Activated naive CD8-positive, alpha-beta T cell treated with anti-CD3 and anti-CD28 coated beads, Interleukin-2, amount 50 U/mL, for 24 hours (primary cell): ENCODE data around the gene ZNF521.

Source experiments
- ATAC-seq: fragments of 150-1000 bp; cut with Tn5 transposase; one replicate; pipeline ENCODE4 v1.10.0; 2021
- DNase-seq: peaks from one replicate; pipeline ENCODE4 v3.0.0; 2021
- H3K27ac Mint-ChIP-seq: one replicate; pipeline ENCODE4 v1.8.0; 2021; ENCODE audit warnings: mild to moderate bottlenecking, mixed read lengths
- H3K27me3 Mint-ChIP-seq: one replicate; pipeline ENCODE4 v1.8.0; 2021; ENCODE audit warnings: mixed read lengths
- H3K36me3 Mint-ChIP-seq: one replicate; pipeline ENCODE4 v1.8.0; 2021; ENCODE audit warnings: low read depth, mixed read lengths
- H3K4me1 Mint-ChIP-seq: one replicate; pipeline ENCODE4 v1.8.0; 2021; ENCODE audit warnings: mixed read lengths
- H3K4me3 Mint-ChIP-seq: one replicate; pipeline ENCODE4 v1.8.0; 2021; ENCODE audit warnings: mild to moderate bottlenecking, moderate library complexity, mixed read lengths
- H3K9me3 Mint-ChIP-seq: one replicate; pipeline ENCODE4 v1.8.0; 2021; ENCODE audit warnings: mixed read lengths

Gene ZNF521

DNA sequence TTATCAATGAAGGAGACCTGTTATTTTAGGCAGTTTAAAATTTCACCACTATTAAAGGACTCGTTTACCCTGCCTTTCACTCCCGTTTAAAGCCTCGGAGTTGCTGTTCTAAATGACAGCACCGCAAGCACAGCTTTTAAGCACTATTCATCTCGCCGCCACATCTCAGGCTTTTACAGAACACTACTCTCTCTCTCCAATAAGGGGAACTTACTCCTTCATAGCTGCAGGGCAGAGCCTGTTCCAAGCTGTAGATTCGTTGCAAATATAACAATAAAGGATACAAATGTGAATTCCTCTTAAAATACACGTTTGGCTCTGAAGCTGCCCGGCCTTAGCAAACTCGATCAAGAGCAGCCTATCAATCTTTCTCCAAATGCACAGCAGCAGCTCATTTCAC, 271.8 kb downstream of the ZNF521 start:
- Mint-ChIP-seq H3K27ac (no peak overlapping the region), H3K27me3 (no peaks in the 10 kb centered on the region), H3K4me1 (no peaks in the 10 kb centered on the region), H3K9me3 (peaks cover 3% of the 10 kb centered on the region), H3K36me3 (no peaks in the 10 kb centered on the region), H3K4me3 (no peak overlapping the region)
- DNase-seq: no peak
- no peak for ATAC-seq

DNA sequence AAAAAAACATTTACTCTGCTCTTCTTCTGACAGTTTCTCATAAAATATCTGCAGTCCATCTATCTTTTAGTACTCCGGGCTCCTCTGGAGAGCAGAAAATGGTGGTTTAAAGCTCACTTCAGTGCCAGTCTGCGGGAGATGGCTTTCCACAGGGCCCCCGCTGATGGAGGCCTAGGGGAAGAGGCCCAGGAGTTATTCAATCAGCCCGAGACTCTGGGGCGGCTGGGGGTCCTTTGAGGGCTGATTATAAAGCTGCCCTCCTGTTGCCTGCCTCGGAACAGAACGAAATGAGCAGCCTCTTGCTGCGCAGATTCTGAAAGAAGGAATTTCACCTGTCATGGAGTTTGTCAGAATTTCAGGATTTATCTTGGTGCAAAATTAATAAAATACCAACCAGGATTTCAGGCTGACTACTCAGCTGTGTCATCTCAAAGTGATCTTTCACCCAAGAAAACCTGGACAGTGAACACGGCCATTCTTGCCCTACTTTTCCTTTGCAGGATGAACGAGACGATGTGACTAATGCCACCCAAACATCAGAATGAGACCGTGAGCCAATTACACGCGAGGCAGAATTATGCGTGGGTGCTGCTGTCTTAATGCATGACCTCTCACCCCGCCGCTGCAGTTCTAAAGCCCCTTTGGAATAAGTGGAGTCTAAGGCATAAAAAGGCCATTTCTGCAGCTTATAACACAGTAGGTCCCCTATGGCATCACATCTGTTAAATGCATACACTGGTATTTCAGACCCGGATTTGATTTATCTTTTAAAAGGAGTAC, 273.8 kb downstream of the ZNF521 start:
- ATAC-seq: no peak
- Mint-ChIP-seq H3K4me1 (no peaks in the 10 kb centered on the region), H3K9me3 (peaks cover 3% of the 10 kb centered on the region), H3K27me3 (no peaks in the 10 kb centered on the region), H3K4me3 (no peak overlapping the region), H3K27ac (no peak overlapping the region), H3K36me3 (no peaks in the 10 kb centered on the region)
- DNase-seq: no peak

DNA sequence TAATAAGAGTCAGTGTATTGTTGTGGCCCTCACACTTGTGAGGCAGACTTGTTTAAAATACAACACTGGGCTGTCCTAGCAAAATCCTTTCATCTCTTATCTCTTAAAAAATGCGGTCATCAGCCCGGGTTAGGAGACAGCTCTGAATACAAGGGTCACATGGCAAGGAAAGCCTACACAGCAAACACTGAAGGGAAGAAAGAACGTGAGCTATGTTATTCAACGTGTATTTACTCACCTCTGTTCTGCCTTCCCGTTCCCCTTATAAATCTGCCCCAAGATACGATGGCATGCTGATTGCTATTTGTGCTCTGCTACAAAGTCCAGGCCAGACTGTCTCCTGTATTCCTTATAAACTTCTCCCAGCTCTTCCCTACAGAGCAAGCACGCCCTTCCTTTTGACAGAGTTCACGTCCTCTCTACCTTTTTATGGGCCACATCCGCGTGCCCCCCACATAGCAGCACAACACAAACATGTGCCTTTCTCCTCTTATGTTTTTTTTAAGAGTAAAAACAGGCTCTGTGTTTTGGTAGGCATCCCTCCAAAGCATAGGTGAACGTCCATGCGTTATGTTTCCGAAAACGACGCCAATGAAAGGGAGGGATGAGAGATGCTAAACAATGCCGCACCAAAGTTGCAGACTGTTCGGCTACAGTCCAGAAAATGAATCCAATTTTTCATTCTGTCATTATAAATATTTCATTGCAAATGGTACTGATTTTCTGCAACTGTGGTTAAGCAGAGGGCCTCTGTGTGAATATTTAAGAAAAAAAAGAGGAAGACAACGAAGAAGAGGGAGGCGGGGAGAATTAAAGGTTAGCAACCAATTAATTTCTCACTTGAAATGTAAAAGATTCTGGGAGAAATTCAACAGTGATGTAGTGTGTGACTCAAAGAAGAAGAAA, 274.7 kb downstream of the ZNF521 start:
- peaks cover 3% of the 10 kb centered on the region for H3K9me3 Mint-ChIP-seq
- DNase-seq: no peak
- no peak overlapping the region for H3K27ac Mint-ChIP-seq

DNA sequence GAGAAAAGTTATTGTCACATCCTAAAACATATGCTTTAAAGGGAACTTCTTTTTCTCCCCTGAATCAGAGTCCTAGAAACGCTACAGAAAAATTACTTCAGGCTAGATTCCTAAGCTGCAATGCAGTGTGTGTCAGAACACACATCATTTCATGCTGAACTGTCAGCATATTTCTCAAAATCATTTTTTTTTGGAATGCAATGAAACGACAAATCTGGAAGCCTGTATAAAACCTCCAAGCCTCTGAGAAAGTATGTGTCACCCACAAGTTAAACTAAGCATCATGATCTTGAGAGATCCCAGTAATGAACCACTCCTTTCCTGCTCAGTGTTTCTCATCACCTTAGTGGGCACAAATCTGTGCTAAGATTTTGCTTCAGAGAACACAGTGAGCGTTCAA, 276.2 kb downstream of the ZNF521 start:
- ATAC-seq: no peak
- no peak for DNase-seq
- Mint-ChIP-seq H3K4me1 (no peaks in the 10 kb centered on the region), H3K4me3 (no peak overlapping the region), H3K36me3 (no peaks in the 10 kb centered on the region), H3K9me3 (no peaks in the 10 kb centered on the region), H3K27me3 (no peaks in the 10 kb centered on the region), H3K27ac (no peak overlapping the region)

More for the DNA sequence above, 274.7 kb downstream of the ZNF521 start:
- Mint-ChIP-seq H3K4me3 (no peak overlapping the region), H3K36me3 (no peaks in the 10 kb centered on the region), H3K27me3 (no peaks in the 10 kb centered on the region), H3K4me1 (no peaks in the 10 kb centered on the region)
- no peak for ATAC-seq

DNA sequence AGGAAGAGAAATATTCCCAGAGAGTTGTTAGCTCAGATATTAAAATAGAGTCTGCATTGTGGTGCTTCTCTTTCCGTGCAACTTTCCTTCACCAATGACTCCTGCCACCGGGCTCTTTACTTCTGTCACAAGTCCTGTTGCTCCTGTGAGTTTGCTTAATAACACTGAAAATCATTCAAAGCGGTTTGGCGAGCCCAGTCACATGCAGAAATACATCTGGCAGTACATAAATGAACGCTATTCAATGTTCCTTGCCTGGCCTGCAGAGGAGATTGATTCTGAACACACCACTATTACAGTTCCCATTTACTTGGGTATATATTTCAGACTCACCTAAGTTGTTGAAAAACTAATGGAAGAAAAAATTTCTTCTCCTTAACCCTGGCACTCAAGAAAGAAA, 276.6 kb downstream of the ZNF521 start:
- H3K9me3 Mint-ChIP-seq: no peaks in the 10 kb centered on the region
- no peak for ATAC-seq
- no peak overlapping the region for H3K27ac Mint-ChIP-seq
- no peaks in the 10 kb centered on the region for H3K36me3 Mint-ChIP-seq
- peaks cover 2% of the 10 kb centered on the region for H3K27me3 Mint-ChIP-seq
- H3K4me3 Mint-ChIP-seq: no peak overlapping the region
- no peak for DNase-seq
- no peaks in the 10 kb centered on the region for H3K4me1 Mint-ChIP-seq

DNA sequence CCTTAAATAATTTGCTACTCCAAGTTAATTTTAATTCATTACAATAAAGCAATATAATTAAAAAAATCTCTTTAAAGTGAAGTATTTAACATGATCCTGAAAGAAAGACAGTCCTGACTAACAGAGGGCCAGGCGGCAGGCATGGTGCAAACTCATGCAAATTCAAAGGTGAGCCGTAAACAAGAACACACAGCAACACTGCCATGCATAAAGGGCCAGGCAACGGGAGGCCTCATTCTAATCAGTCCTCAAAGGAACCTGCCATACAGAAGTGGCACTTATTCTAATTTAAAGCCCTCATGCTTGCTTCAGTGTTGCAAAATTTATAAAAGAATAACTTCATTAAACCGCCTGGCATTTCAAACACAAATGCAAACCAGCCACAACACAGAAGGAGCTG, 277.0 kb downstream of the ZNF521 start:
- H3K9me3 Mint-ChIP-seq: no peaks in the 10 kb centered on the region
- DNase-seq (no peak), ATAC-seq (no peak)
- H3K4me3 Mint-ChIP-seq: no peak overlapping the region
- no peaks in the 10 kb centered on the region for H3K4me1 Mint-ChIP-seq
- H3K36me3 Mint-ChIP-seq: no peaks in the 10 kb centered on the region
- peaks cover 2% of the 10 kb centered on the region for H3K27me3 Mint-ChIP-seq
- no peak overlapping the region for H3K27ac Mint-ChIP-seq

DNA sequence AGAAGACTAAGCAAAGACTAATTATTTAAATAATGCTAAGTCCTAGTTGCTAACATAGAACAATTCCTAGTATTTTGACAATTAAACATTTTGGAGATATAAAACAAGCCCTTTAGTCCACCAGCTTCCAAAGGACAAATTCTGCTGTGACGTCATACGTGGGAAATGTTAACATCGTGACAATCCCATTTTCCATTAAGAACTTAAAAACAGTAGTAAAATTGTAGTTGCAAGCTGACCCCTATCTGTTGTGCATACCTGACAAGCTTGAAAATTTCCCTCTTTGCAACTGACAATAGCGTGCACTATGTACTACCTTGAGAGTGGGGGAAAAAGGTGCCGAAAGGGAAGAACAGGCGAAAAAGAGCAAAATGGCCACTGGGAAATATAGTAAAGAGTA, 279.8 kb downstream of the ZNF521 start:
- no peak overlapping the region for H3K27ac Mint-ChIP-seq
- peaks cover 2% of the 10 kb centered on the region for H3K27me3 Mint-ChIP-seq
- no peaks in the 10 kb centered on the region for H3K9me3 Mint-ChIP-seq
- ATAC-seq: no peak
- no peak overlapping the region for H3K4me3 Mint-ChIP-seq
- H3K4me1 Mint-ChIP-seq: no peaks in the 10 kb centered on the region
- no peak for DNase-seq
- no peaks in the 10 kb centered on the region for H3K36me3 Mint-ChIP-seq

DNA sequence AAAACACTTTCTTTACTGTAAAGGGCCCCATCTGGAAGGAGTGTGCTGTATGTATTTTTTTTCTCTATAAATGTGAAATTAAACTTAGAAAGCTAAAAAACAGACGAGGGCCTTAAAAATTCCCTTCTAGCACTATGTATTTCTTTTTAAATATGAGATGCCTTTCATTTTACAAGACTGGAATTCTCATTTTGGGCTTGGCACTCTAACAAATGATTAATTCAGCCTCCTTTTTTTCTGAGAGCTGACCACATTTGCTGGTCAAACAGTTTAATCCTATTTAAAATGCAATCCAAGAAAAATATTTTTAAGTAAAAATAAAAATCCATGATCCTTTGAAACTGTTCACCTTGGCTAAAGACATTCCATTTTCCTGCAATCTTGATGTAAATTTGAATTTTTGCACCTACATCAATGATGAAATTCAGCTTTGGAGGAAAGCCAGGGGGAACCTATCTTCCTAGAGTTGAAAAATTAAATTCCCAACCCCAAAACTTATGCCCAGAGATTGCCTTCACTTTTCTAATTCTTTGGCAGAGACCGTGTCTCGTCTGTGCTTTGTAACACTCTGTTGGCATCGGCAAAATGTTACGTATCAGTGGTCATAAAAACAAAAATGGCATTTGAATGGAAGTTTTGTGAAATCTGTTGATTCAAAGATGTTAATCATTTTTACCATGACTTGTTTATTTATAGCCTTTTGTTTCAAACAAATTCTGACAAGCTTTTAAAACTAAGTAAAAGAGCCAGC, 284.5 kb downstream of the ZNF521 start:
- Mint-ChIP-seq H3K4me3 (no peak overlapping the region), H3K27me3 (peaks cover 2% of the 10 kb centered on the region), H3K36me3 (no peaks in the 10 kb centered on the region), H3K27ac (no peak overlapping the region), H3K9me3 (no peaks in the 10 kb centered on the region), H3K4me1 (no peaks in the 10 kb centered on the region)
- ATAC-seq (no peak), DNase-seq (no peak)

DNA sequence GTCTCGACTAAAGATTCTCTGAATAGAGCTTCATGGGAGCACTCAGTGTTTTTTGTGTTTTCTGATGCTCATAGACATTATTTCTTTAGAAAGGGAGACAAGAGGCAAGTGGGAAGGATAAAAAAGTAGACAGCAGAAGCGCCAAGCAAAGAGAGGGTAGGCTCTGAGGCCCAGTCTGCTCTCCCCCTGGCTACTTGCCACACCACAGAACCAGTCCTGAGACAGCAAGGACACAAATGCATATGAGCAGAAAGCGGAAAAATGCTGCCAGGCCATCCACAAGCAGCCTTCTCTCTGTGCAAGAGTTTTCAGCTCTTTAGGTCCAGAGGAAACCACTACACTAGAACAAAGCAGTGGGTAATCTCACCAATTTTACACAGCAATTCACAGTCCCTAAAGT, 285.4 kb downstream of the ZNF521 start:
- H3K4me3 Mint-ChIP-seq: no peak overlapping the region
- DNase-seq: no peak
- no peaks in the 10 kb centered on the region for H3K4me1 Mint-ChIP-seq
- H3K9me3 Mint-ChIP-seq: no peaks in the 10 kb centered on the region
- peaks cover 2% of the 10 kb centered on the region for H3K27me3 Mint-ChIP-seq
- ATAC-seq: no peak
- H3K27ac Mint-ChIP-seq: no peak overlapping the region
- H3K36me3 Mint-ChIP-seq: no peaks in the 10 kb centered on the region

DNA sequence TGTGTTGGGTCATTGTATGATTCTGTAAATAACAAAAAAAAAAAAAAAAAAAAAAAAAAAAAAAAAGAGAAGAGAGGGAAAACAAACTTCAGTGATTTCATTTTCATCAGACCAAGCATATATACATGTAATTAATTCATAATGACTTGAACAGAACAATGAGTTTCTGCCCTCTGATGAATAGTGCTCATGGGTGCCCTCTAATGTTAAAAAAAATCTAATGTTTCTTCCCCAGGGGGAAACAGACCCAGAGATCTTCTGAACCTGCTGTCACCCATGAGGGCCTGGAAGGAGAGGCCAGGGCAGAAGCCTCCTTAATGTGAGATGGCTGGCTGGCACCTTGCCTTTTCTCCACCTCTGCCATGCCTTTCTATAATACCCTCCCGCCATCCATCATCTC, 289.2 kb downstream of the ZNF521 start:
- DNase-seq: no peak
- Mint-ChIP-seq H3K36me3 (no peaks in the 10 kb centered on the region), H3K27me3 (no peaks in the 10 kb centered on the region), H3K27ac (no peak overlapping the region), H3K9me3 (no peaks in the 10 kb centered on the region), H3K4me3 (no peak overlapping the region), H3K4me1 (no peaks in the 10 kb centered on the region)
- ATAC-seq: no peak

DNA sequence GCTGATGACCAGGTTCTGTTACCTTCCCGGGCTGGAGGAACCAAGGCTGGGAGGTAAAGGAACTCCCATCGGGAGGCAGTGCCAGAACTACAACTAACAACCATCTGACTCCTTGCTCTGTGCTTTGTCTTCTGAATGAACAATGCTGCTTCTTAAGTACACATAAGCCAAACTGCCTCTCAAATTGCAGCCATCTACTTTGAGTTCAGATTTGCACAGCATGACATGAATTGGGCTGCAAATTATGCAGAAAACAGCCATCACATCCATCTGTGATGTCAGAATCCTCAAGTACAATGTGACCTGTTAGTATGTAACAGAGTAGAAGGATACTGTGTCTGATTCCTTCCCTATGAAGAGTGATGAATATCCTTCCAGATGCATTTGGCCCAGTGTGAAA, 290.6 kb downstream of the ZNF521 start:
- DNase-seq (no peak), ATAC-seq (no peak)
- H3K27me3 Mint-ChIP-seq: no peaks in the 10 kb centered on the region
- no peaks in the 10 kb centered on the region for H3K4me1 Mint-ChIP-seq
- H3K9me3 Mint-ChIP-seq: no peaks in the 10 kb centered on the region
- no peak overlapping the region for H3K4me3 Mint-ChIP-seq
- no peak overlapping the region for H3K27ac Mint-ChIP-seq
- no peaks in the 10 kb centered on the region for H3K36me3 Mint-ChIP-seq

DNA sequence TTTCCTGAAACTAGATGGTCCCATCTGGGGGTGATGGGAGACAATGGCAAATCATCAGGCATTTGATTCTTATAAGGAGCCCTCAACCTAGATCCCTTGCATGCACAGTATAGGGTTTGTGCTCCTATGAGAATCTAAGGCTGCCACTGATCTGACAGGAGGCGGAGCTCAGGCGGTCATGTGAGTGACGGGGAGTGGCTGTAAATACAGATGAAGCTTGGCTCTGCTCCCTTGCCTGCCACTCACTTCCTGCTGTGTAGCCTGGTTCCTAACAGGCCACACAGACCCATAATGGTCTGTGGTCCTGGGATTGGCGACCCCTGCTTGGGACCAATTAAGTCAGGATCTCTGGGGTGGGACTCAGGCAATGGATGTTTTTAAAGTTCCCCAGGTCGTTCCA, 293.4 kb downstream of the ZNF521 start:
- H3K27ac Mint-ChIP-seq: no peak overlapping the region
- H3K27me3 Mint-ChIP-seq: no peaks in the 10 kb centered on the region
- DNase-seq: no peak
- no peak overlapping the region for H3K4me3 Mint-ChIP-seq
- H3K9me3 Mint-ChIP-seq: no peaks in the 10 kb centered on the region
- H3K4me1 Mint-ChIP-seq: no peaks in the 10 kb centered on the region
- H3K36me3 Mint-ChIP-seq: no peaks in the 10 kb centered on the region
- ATAC-seq: no peak

DNA sequence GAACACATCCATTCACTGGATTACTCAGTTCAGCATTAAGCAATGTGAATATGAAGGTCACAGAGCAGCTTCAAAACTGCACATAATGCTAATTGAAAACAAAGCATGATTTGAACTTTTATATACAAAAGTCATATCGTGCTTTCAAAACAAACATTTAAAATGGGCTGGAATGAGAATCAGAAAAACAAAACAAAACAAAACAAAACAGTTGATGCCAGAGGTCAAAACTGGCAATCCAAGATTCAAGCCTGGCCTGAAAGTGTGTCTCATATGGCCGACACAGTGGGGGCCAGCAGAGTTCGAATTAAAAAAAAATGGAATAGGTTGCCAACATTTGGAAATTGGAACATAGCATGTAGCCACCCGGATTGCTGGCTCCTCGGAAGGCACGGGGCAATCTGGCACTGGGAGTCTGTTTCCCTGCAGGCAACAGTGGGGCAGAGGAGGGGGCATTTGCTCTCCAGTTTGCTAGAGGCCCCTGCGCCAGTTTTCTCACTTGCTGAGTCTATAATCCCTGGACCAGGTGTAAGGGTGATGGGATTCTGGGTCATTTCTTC, 294.4 kb downstream of the ZNF521 start:
- Mint-ChIP-seq H3K36me3 (no peaks in the 10 kb centered on the region), H3K27ac (no peak overlapping the region), H3K27me3 (no peaks in the 10 kb centered on the region), H3K4me1 (no peaks in the 10 kb centered on the region), H3K9me3 (no peaks in the 10 kb centered on the region), H3K4me3 (no peak overlapping the region)
- DNase-seq (no peak), ATAC-seq (no peak)

DNA sequence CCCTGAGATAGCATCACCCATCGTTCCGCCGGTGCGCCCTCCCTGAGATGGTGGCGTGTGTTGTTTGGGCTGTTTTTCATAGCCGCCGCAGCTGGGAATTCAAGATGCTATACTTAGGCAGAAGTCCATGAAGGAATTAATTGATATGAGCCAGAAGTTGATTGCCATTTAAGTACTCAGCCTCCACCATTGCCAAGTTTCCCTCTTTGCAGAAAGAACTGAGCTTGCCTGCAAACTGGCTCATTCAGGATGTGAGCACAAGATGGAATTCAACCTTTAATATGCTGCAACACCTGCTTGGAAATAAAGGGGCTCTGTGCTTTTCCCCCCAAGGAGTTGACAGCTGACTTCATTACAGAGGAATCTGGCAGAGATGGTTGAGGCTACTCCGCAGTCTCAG, 295.5 kb downstream of the ZNF521 start:
- Mint-ChIP-seq H3K27ac (no peak overlapping the region), H3K4me3 (no peak overlapping the region), H3K27me3 (no peaks in the 10 kb centered on the region), H3K4me1 (no peaks in the 10 kb centered on the region), H3K9me3 (no peaks in the 10 kb centered on the region), H3K36me3 (no peaks in the 10 kb centered on the region)
- ATAC-seq: no peak
- no peak for DNase-seq
